DND-41 (cell line): Measurements from ENCODE around the gene ECSIT.
A peak's percentile ranks its signal among the peaks of the same experiment; 100 is the strongest.

Source experiments
- EZH2 ChIP-seq: IDR thresholded peaks from 3 replicates; pipeline ENCODE4 v1.6.1; 2012; ENCODE audit warnings: borderline replicate concordance, low read depth, mild to moderate bottlenecking, moderate library complexity, low read length, inconsistent platforms; ENCODE audit not compliant: severe bottlenecking
- TF ChIP-seq, protein P1 (sequence below): IDR thresholded peaks from 2 replicates; pipeline ENCODE4 v1.5.1; 2012; ENCODE audit warnings: borderline replicate concordance, low read length, moderate library complexity, mild to moderate bottlenecking; ENCODE audit not compliant: poor library complexity, severe bottlenecking; ENCODE audit errors: extremely low read depth

DNA sequence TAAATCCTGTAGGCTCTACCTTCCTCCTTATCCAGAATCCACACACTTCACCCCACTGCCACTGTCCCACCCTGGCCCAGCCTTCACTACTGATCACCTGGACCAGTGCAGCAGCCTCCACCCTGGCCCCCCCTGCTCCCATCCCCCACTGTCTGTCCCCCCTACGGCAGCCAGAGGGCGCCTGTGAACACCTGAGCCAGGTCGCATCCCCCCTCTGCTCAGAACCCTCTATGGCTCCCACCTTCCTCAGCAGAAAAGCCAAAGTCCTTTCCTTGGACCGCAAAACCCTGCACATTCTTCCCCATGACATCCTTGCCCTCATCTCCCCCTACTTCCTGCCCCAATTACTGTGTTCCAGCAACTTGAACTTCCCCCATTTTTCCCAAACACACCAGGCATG, 68.7 kb downstream of the ECSIT start:
- TF ChIP-seq, protein P1, sequence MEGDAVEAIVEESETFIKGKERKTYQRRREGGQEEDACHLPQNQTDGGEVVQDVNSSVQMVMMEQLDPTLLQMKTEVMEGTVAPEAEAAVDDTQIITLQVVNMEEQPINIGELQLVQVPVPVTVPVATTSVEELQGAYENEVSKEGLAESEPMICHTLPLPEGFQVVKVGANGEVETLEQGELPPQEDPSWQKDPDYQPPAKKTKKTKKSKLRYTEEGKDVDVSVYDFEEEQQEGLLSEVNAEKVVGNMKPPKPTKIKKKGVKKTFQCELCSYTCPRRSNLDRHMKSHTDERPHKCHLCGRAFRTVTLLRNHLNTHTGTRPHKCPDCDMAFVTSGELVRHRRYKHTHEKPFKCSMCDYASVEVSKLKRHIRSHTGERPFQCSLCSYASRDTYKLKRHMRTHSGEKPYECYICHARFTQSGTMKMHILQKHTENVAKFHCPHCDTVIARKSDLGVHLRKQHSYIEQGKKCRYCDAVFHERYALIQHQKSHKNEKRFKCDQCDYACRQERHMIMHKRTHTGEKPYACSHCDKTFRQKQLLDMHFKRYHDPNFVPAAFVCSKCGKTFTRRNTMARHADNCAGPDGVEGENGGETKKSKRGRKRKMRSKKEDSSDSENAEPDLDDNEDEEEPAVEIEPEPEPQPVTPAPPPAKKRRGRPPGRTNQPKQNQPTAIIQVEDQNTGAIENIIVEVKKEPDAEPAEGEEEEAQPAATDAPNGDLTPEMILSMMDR, result peak; percentile 46
- no peak for TF ChIP-seq EZH2
